Measurements from ENCODE around the gene ITGB7.
A peak's percentile ranks its signal among the peaks of the same experiment; 100 is the strongest.

- TF ChIP-seq POLR2A (IDR thresholded peaks at IDR 0.05): no peak
- peak in 2 of 3 experiments; percentile 13 to 22 for TF ChIP-seq CTCF (IDR thresholded peaks at IDR 0.05)
Observed at GRCh38 chr12:53174881-53175491, 32.1 kb downstream of the ITGB7 start.
